NCI-H510A treated with DMSO at 0.1 percent for 48 hours (cell line): ENCODE results near the gene ADCY9.
A peak's percentile ranks its signal among the peaks of the same experiment; 100 is the strongest.

Experiments
- DNase-seq: peaks from one replicate; lab custom pipeline; 2025; lab: John Stamatoyannopoulos, UW

ADCY9 gene

GRCh38 chr16:4123616-4124300 is 7.5 kb upstream of the ADCY9 start:
- no peak for DNase-seq

GRCh38 chr16:4120176-4120575 is 3.9 kb upstream of the ADCY9 start:
- DNase-seq, result no peak

- DNase-seq, result no peak
Observed at GRCh38 chr16:4117250-4117578, 972 bp upstream of the ADCY9 start.

- DNase-seq, result no peak
Observed at GRCh38 chr16:4115949-4116318, 308 bp downstream of the ADCY9 start.

GRCh38 chr16:4115209-4115948 is 863 bp downstream of the ADCY9 start:
- DNase-seq, result no peak

- DNase-seq, result no peak
Observed at GRCh38 chr16:4114257-4115208, 1.7 kb downstream of the ADCY9 start.

- no peak for DNase-seq
Observed at GRCh38 chr16:4113358-4114256, 2.6 kb downstream of the ADCY9 start.

- no peak for DNase-seq
Observed at GRCh38 chr16:4111748-4112696, 4.2 kb downstream of the ADCY9 start.

- peak; percentile 39 for DNase-seq
Observed at GRCh38 chr16:4110680-4111079, 5.6 kb downstream of the ADCY9 start.

- no peak for DNase-seq
Observed at GRCh38 chr16:4110065-4110464, 6.2 kb downstream of the ADCY9 start.

GRCh38 chr16:4109250-4109736 is 6.9 kb downstream of the ADCY9 start:
- no peak for DNase-seq

- DNase-seq, result no peak
Observed at GRCh38 chr16:4106516-4106915, 9.7 kb downstream of the ADCY9 start.

- DNase-seq, result no peak
Observed at GRCh38 chr16:4105848-4106247, 10.4 kb downstream of the ADCY9 start.

- no peak for DNase-seq
Observed at GRCh38 chr16:4103745-4104144, 12.5 kb downstream of the ADCY9 start.

GRCh38 chr16:4101421-4102219 is 14.6 kb downstream of the ADCY9 start:
- no peak for DNase-seq

- DNase-seq, result no peak
Observed at GRCh38 chr16:4098501-4098900, 17.7 kb downstream of the ADCY9 start.

- DNase-seq, result no peak
Observed at GRCh38 chr16:4097826-4098240, 18.4 kb downstream of the ADCY9 start.

- no peak for DNase-seq
Observed at GRCh38 chr16:4096509-4096908, 19.7 kb downstream of the ADCY9 start.

- DNase-seq, result no peak
Observed at GRCh38 chr16:4094127-4094773, 22.0 kb downstream of the ADCY9 start.
